ENCODE measurements around the gene ARGLU1.

ARGLU1 gene

DNA sequence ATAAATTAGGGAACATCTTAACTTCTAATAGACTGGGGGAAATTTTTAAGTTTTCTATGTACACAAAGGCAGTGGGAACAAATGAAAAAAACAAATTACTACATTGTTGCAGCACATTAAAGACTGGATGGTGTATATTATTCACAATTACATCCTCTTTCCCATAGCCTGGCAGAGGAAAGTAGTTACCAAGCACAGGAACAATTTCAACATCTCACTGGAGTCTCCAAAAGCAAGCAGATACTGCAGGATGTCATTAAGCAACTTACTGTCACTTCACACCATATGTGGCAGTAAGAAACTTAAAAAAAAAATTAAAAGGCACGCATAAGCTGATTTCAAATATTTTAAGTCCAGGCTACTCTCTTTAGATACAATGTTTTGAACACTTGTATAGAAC is 26.1 kb downstream of the ARGLU1 start:
- Histone ChIP-seq H3K79me2 (ENCODE audit: control insufficient read depth, insufficient read depth, low read length, unreplicated experiment) (peaks cover 14% of the 10 kb centered on the region), H3K27me3 (ENCODE audit: insufficient read depth, low read length) (no peaks in the 10 kb centered on the region), H3K4me3 (ENCODE audit: low read depth, low read length) (no peak overlapping the region), H2AFZ (ENCODE audit: low read length, unreplicated experiment) (no peak overlapping the region), H3K27ac (ENCODE audit: low read depth, low read length) (no peak overlapping the region), H3K4me1 (ENCODE audit: control insufficient read depth, insufficient read depth, low read length, unreplicated experiment) (no peaks in the 10 kb centered on the region), H3K36me3 (ENCODE audit: insufficient read depth, low read length) (peaks cover 9% of the 10 kb centered on the region; the same call in 1 of the 2 replicates)

DNA sequence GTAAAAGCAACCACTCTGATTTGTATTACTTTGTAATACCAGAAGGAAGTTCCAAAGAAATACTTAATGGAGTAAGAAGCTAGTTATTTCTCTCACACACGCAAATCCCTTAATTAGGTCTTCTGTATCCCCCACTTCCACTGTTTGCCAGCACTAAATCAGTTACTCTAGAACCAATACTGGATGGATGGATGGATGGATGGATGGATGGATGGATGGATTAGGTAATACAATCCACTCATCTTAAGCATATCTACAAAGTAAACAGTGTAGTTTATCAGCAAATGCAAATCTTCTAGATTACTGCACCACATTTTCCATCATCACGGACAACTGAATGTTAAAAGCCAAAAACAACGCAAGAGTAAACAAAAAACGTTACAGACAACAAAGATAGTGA is 27.3 kb downstream of the ARGLU1 start:
- peaks cover 9% of the 10 kb centered on the region; the same call in 1 of the 2 replicates for H3K36me3 ChIP-seq (ENCODE audit: insufficient read depth, low read length)

DNA sequence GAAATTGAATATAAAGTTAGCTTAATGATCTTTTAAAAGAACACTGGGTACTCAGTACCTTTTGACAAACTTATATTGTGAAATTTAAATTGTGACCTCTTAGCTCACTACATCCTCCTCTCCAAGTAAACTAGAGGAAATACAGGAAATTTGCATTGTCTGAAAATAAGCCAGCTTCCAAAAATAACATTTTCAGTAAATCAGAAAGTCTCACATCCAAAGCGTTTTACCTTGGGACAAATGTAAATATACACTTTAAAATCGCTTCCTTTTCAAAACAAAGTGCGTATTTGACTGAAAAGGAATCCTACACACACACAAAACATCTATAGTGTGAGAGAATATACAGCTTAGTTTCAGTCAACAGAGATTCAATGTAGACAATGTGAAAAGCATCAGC is 30.4 kb downstream of the ARGLU1 start:
- no peak overlapping the region for H2AFZ ChIP-seq (ENCODE audit: low read length, unreplicated experiment)
- H3K27ac ChIP-seq (ENCODE audit: low read depth, low read length), result no peak overlapping the region
- H3K79me2 ChIP-seq (ENCODE audit: control insufficient read depth, insufficient read depth, low read length, unreplicated experiment), result no peaks in the 10 kb centered on the region
- peaks cover 12% of the 10 kb centered on the region; the same call in 1 of the 2 replicates for H3K27me3 ChIP-seq (ENCODE audit: insufficient read depth, low read length)
- peaks cover 4% of the 10 kb centered on the region for H3K4me1 ChIP-seq (ENCODE audit: control insufficient read depth, insufficient read depth, low read length, unreplicated experiment)
- H3K4me3 ChIP-seq (ENCODE audit: low read depth, low read length), result no peak overlapping the region
- 0 out of 2 replicates have a peak, but pooled peaks cover 5% of the 10 kb centered on the region for H3K36me3 ChIP-seq (ENCODE audit: insufficient read depth, low read length)

More for the DNA sequence above, 27.3 kb downstream of the ARGLU1 start:
- Histone ChIP-seq H3K27ac (ENCODE audit: low read depth, low read length) (no peak overlapping the region), H3K79me2 (ENCODE audit: control insufficient read depth, insufficient read depth, low read length, unreplicated experiment) (peaks cover 2% of the 10 kb centered on the region), H2AFZ (ENCODE audit: low read length, unreplicated experiment) (no peak overlapping the region), H3K4me1 (ENCODE audit: control insufficient read depth, insufficient read depth, low read length, unreplicated experiment) (no peaks in the 10 kb centered on the region), H3K4me3 (ENCODE audit: low read depth, low read length) (no peak overlapping the region), H3K27me3 (ENCODE audit: insufficient read depth, low read length) (no peaks in the 10 kb centered on the region)

DNA sequence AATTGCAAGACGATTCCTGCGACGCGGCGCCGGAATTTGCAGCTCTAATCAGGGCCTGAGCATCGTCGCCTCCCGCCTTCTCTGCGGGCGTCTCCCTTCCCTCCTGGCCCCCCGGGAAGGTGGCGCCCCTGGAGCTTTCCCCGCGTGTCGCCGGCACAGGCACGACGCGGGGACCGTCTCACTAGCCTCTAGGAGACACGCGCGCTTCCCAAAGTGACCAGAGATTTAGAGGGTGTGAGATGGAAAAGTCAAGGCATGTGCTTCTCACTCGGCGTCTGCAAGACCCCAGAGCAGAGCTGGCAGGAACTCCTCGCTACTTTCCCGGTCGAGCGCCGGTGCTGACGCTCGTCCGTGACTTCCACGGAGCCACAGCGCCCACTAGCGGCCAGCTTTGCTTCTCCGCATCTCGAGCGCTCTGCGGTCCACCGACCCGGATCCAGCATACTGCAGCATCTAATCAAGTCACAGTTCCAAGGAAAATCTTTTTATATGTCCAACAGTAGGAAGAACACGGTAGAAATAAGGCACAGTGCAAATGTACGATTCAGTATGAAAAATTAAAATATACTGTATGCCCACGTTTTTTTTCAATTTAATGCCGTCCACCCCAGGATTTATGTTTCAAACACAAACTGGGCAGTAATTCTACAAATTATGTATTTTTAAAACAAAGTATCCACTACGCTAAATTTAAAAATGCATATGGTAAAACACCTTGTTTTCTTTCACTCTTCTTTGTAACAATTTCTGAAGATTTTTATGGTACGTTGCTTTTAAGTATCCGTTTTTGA is 31.5 kb downstream of the ARGLU1 start:
- Histone ChIP-seq H3K27me3 (ENCODE audit: insufficient read depth, low read length) (peaks cover 16% of the 10 kb centered on the region; the same call in 1 of the 2 replicates), H3K79me2 (ENCODE audit: control insufficient read depth, insufficient read depth, low read length, unreplicated experiment) (no peaks in the 10 kb centered on the region), H3K36me3 (ENCODE audit: insufficient read depth, low read length) (0 out of 2 replicates have a peak, but pooled peaks cover 4% of the 10 kb centered on the region), H2AFZ (ENCODE audit: low read length, unreplicated experiment) (no peak overlapping the region), H3K27ac (ENCODE audit: low read depth, low read length) (no peak overlapping the region), H3K4me3 (ENCODE audit: low read depth, low read length) (peak overlapping the region; percentile 74), H3K4me1 (ENCODE audit: control insufficient read depth, insufficient read depth, low read length, unreplicated experiment) (peaks cover 4% of the 10 kb centered on the region)

DNA sequence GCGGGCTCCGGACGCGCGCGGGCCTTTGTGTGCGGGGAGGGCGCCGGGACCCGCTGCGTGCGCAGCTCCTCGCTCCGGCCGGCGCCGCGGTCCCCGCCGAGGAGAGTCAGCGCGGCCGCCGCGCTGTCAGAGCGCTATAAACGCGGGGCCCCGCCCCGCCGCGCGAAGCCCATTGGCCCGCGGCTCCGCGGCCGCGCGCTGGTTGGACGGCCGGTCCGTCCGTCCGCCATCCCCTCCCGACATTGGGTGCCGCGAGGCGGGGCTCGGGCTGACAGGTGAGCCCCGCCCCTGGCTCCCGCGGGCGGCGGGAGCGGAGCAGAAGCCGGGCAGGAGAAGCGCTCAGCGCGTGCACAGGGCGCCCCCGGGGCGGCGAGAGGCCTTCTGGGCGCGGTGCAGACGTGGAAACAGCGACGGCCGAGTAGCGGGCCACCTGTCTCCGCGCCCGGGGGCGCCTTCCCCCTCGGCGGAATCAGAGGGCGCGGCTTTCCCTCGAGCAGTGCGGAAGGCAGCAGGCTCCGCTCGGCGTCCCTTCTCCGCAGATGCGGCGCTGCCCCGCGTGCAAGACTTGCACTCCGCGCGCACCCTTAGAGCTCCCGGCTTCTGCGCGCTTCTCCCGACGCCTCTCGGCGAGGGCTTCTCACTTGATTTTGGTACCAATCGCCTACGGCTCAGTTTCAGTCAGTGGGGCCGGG is 32.2 kb downstream of the ARGLU1 start, which contains the start of gene EFNB2:
TSS of gene EFNB2 (minus strand) at position 111 of the 692 bp plus-strand sequence. CDS start 698 bp downstream, outside the sequence.
- Histone ChIP-seq H3K27me3 (ENCODE audit: insufficient read depth, low read length) (peaks cover 20% of the 10 kb centered on the region), H3K36me3 (ENCODE audit: insufficient read depth, low read length) (no peaks in the 10 kb centered on the region), H3K4me3 (ENCODE audit: low read depth, low read length) (peak within 1 kb of the TSS; percentile 74), H2AFZ (ENCODE audit: low read length, unreplicated experiment) (no peak within 1 kb of the TSS), H3K27ac (ENCODE audit: low read depth, low read length) (no peak within 1 kb of the TSS), H3K4me1 (ENCODE audit: control insufficient read depth, insufficient read depth, low read length, unreplicated experiment) (peaks cover 4% of the 10 kb centered on the region), H3K79me2 (ENCODE audit: control insufficient read depth, insufficient read depth, low read length, unreplicated experiment) (no peaks in the 10 kb centered on the region)

DNA sequence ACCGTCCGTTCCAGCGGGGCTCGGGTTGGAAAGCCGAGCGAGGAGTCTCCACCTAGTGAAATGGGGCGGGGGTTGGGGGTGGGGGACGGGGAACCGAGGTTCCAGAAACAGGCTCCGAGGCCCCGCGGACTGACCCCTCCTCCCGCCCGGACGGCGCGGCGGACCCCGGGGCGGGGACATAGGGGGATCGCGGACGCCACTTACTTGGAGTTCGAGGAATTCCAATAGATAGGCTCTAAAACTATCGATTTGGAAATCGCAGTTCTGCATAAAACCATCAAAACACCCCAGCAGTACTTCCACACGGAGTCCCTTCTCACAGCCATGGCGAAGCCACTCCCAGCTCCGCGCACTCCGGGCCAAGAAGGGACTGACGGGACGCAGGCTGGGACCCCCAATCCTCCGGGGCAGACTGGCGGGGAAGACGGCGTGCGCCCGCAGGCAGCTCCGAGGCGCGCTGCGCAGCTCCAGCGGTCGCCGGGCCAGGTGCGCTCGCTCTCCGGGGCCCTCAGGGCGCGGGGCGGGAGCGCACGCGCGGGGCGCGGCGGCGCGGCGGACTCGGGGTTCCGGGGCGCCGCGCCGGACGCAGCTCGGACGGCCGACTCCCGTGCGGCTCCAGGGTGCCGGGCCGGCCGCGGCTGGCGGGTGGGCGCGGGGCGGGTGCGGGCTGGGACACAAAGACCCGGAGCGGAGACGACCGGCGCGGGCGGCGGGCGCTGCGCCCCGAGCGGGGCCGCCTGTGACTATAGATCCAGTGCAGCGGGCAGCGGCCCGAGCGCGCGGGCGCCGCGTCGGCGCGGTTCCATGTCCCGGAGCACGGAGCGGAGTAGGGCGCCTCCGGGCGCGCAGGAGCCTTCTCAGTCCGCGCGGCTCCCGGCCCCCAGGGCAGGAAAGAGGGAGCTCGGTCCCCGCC is 33.0 kb downstream of the ARGLU1 start:
- Histone ChIP-seq H3K4me1 (ENCODE audit: control insufficient read depth, insufficient read depth, low read length, unreplicated experiment) (peaks cover 4% of the 10 kb centered on the region), H3K27me3 (ENCODE audit: insufficient read depth, low read length) (peaks cover 22% of the 10 kb centered on the region), H2AFZ (ENCODE audit: low read length, unreplicated experiment) (no peak overlapping the region), H3K79me2 (ENCODE audit: control insufficient read depth, insufficient read depth, low read length, unreplicated experiment) (no peaks in the 10 kb centered on the region), H3K4me3 (ENCODE audit: low read depth, low read length) (peak overlapping the region; percentile 74), H3K27ac (ENCODE audit: low read depth, low read length) (no peak overlapping the region), H3K36me3 (ENCODE audit: insufficient read depth, low read length) (no peaks in the 10 kb centered on the region)

DNA sequence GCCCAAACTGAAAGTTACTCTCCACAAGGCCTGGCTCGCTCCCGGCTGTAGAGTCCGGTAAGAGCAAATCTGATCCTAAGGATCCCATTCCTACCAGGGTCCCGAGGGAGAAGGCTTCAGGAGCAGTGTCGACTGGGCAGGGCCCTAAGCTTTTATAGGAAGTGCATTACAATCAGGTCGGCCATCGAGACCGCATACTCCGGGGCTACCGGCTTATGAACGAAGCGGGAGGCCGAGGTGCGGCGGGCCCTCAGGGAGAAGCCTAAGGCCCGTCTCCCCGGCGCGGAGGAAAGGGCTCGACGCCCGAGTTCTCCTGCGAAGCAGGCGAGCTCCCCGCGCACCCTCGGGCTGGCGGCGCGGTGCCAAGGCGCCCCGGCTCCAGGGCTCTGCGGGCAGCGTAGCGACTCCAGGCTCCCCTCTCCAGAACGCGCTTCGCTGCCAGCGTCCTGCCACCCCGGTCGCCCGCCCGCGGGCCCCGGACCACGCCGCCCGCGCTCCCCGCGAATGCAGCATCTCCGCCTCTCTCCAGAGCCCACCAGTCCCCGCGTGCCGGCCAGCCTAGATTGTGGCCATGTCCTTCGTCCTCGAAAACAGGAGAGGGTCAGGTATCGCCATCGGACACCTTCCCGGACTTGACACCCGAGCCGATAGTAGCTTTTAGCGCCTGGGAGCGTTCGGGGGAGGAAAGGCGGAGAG is 33.8 kb downstream of the ARGLU1 start:
- Histone ChIP-seq H3K79me2 (ENCODE audit: control insufficient read depth, insufficient read depth, low read length, unreplicated experiment) (no peaks in the 10 kb centered on the region), H3K4me3 (ENCODE audit: low read depth, low read length) (peak overlapping the region; percentile 70), H3K4me1 (ENCODE audit: control insufficient read depth, insufficient read depth, low read length, unreplicated experiment) (peaks cover 4% of the 10 kb centered on the region), H3K27ac (ENCODE audit: low read depth, low read length) (no peak overlapping the region), H3K36me3 (ENCODE audit: insufficient read depth, low read length) (no peaks in the 10 kb centered on the region), H3K27me3 (ENCODE audit: insufficient read depth, low read length) (peaks cover 22% of the 10 kb centered on the region), H2AFZ (ENCODE audit: low read length, unreplicated experiment) (peak overlapping the region; percentile 43)

DNA sequence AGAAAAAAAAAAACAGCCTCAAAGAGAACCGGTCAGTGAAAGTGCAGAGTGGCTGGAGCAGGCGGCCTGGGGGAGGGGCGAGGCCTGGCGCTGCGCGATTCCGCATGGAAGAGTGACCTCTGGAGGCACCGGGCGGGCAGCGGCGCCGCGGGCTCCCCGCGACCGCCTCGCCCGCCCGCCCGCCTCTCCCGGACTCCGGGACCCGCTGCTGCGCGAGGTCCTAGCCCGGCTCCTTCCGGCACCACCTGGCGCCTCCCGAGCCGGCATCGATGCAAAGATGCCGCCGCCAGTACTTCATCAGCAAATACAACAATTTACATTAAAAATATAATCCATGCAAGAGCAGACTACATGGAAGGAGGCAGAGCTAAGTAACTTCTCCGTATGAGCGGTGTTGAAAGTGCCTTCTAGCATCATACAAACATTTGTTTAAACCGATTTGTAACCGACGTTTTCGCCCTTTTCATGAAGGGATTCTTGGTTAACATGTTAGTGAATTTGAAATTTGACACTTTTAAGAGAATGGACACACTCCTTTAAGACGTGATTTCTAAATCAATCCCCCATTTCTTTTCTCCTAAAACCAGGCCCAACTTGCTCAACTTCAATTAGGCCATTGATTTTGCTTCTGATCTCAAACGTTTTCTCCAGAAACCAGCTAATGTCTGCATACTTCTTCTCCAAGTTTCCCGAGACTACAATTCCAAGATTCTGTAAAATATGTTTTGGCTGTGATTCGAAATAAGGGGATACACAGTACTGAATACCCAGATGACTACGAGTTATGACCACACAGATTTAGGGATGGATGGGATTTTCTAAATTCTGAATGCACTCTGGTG is 34.6 kb downstream of the ARGLU1 start:
- no peaks in the 10 kb centered on the region for H3K36me3 ChIP-seq (ENCODE audit: insufficient read depth, low read length)
- peaks cover 4% of the 10 kb centered on the region for H3K4me1 ChIP-seq (ENCODE audit: control insufficient read depth, insufficient read depth, low read length, unreplicated experiment)
- no peak overlapping the region for H3K27ac ChIP-seq (ENCODE audit: low read depth, low read length)
- H2AFZ ChIP-seq (ENCODE audit: low read length, unreplicated experiment), result peak overlapping the region; percentile 43
- peak overlapping the region; percentile 70 for H3K4me3 ChIP-seq (ENCODE audit: low read depth, low read length)
- H3K79me2 ChIP-seq (ENCODE audit: control insufficient read depth, insufficient read depth, low read length, unreplicated experiment), result no peaks in the 10 kb centered on the region
- peaks cover 24% of the 10 kb centered on the region for H3K27me3 ChIP-seq (ENCODE audit: insufficient read depth, low read length)

DNA sequence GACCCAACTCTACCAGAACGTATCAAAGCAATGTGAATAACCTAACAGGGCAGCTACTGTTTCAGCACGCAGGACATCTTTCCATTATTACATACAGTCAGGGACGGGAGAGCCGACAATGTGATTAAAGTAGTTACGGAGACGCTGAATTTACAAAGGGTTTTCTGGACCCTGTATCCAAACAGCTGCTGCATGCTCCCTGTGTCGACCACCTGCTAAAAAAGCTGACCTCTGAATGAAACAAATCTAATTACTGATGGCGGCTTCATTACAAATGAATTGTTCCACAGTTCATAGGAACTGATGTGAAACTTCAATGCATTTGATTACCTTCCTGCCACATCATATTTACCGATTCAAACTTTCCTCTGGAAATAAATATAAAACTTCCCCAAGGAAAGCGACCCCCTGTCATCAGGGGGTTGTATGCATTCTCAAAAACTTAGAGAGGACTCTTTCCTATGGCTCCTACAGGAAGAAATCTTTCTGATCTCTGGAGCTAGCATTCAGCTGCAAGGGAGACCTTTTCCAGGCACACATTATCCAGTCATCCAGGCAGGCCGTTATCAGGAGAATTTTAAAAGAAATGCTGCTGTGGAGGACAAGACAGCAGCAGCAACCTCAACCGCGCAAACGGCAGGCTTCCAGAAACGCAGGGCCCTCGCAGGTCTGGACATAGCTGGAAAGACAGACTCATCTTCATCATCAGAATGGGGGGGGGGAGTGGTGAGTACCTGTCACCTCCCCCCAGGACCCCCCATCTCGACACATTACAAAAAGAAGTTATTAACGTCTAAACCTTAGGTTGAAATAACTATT is 35.6 kb downstream of the ARGLU1 start:
- Histone ChIP-seq H3K36me3 (ENCODE audit: insufficient read depth, low read length) (no peaks in the 10 kb centered on the region), H3K27me3 (ENCODE audit: insufficient read depth, low read length) (peaks cover 25% of the 10 kb centered on the region), H3K79me2 (ENCODE audit: control insufficient read depth, insufficient read depth, low read length, unreplicated experiment) (no peaks in the 10 kb centered on the region), H3K4me3 (ENCODE audit: low read depth, low read length) (peak overlapping the region; percentile 70), H3K4me1 (ENCODE audit: control insufficient read depth, insufficient read depth, low read length, unreplicated experiment) (peaks cover 4% of the 10 kb centered on the region), H3K27ac (ENCODE audit: low read depth, low read length) (no peak overlapping the region), H2AFZ (ENCODE audit: low read length, unreplicated experiment) (no peak overlapping the region)

Measured in ACC112 (cell line).